C4-2B (cell line): ENCODE measurements around the gene CENATAC.

Source experiments
- H3K27ac ChIP-seq: fragments of 450-650 bp; 2 replicates; pipeline ENCODE4 v1.5.1; 2017
- CTCF ChIP-seq: fragments of 450-650 bp; conservative IDR thresholded peaks from 2 replicates; pipeline ENCODE4 v1.5.1; 2017; ENCODE audit warnings: mild to moderate bottlenecking
- ZFX ChIP-seq: fragments of 450-650 bp; IDR thresholded peaks from 2 replicates; pipeline ENCODE4 v1.6.1; 2017

CENATAC gene

DNA sequence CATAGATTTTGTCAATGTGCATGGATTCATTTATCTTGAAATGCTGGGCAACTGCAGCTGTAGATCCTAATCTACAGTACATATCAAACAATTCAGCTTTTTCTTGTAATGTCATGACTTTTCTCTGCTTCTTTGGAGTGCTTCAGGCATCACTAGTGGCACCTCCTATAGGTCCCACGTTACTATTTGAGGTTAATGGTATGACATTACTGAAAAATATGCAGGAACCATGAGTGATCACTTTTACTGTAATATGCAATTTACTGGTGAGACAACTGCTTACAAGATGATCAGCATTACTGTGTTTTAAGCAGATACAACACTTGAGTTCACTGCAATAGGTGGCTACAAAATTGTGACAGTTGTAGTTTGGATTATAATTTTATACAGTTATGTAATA lies 3.0 kb downstream of the CENATAC start:
- TF ChIP-seq ZFX (no peak), CTCF (no peak)
- H3K27ac ChIP-seq, result no peak overlapping the region

DNA sequence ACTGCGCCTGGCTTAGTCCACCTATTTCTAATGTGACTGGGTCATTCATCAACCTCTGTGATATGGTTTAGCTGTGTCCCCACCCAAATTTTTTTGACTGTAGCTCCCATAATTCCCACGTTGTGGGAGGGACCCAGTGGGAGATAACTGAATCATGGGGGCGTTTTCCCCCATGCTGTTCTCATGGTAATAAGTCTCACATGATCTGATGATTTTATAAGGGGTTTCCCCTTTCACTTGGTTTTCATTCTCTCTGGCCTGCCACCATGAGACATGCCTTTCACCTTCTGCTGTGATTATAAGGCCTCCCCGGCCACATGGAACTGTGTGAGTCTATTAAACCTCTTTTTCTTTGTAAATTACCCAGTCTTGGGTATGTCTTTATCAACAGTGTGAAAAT lies 8.7 kb downstream of the CENATAC start:
- H3K27ac ChIP-seq, result no peak overlapping the region
- TF ChIP-seq ZFX (no peak), CTCF (no peak)

DNA sequence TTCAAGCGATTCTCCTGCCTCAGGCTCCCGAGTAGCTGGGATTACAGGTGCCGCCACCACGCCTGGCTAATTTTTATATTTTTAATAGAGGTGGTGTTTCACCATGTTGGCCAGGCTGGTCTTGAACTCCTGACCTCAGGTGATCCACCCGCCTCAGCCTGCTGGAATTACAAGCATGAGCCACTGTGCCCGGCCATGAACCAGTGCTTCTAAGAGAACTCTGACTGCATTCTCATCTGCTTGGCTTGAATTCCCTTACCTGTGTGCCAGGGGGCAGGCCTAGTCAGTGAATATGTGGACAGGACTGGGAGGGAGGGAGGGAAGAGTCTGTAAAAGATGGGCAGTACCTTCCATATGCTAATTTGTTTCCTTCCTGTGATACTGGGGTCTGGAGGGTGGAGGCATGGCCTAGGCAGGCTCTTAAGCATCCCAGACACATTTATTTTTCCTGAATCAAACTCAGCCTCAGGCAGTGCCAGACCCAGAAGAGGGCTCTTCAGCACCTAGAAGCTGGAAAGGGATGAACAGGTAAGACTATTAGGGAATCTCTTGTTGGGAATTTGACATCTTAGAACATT lies 13.6 kb downstream of the CENATAC start:
- H3K27ac ChIP-seq, result no peak overlapping the region
- no peak for TF ChIP-seq CTCF
- TF ChIP-seq ZFX, result no peak

DNA sequence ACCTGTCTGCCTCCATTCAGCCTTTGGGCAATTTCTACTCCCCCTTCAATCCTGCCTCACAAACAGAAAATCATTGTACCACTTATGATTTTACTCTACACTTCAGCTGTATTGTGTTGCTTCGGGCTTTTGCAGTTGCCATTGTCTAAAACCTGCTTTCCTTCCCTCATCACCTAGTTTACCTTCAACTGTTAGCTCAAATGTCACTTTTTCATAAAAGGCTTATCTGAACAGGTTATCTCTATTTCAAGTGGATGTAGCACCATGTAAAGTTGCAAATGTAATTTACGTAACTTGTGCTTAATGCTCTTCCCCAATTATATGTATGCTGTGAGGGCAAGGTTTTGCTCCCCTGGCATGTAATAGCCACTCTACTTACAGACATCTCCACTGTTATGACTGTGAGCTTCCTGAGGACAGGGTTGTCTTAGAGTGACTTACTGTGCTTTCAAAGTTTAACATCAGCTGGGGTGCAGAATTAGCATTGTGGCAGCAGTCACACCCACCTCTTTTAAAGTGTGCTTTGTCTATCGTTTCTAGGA lies 14.8 kb downstream of the CENATAC start:
- no peak overlapping the region for H3K27ac ChIP-seq
- TF ChIP-seq CTCF (no peak), ZFX (no peak)

GRCh38 chr11:119014209-119014924 lies 16.4 kb downstream of the CENATAC start:
- TF ChIP-seq CTCF (no peak), ZFX (no peak)
- no peak overlapping the region for H3K27ac ChIP-seq

DNA sequence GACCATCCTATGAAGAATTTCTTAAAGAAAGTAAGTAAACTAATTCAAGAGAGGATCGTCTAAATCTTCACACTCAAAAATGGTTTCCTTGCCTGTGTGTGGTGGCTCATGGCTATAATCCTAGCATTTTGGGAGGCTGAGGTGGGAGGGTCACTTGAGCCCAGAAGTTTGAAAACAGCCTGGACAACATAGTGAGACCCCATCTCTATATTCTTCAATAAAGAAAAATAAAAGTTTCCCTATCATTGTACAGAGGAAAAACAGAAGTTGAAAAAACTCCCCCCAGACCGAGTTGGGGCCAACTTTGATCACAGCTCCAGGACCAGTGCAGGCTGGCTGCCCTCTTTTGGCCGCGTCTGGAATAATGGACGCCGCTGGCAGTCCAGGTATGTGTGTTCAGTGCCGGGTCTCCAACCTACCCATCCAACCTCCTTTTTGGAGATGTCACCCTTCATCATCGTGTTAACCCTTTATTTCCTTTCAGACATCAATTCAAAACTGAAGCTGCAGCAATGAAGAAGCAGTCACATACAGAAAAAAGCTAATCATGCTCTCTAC lies 17.2 kb downstream of the CENATAC start:
- TF ChIP-seq CTCF (no peak; the same call in 1 of the 2 replicates), ZFX (no peak)

More for the DNA sequence above, 17.2 kb downstream of the CENATAC start:
- no peak overlapping the region for H3K27ac ChIP-seq
